ENCODE measurements around the gene SMU1. TPM values are rescaled to one million over a fixed set of nuclear protein-coding genes. Genes with fewer than 3 reads are reported as not detected.

SMU1 gene
- 10 to 100 TPM; 27.5 to 30.0 (median 29.4) TPM for polyA plus RNA-seq (ENCODE audit: insufficient read length in 3 of 3)

DNA sequence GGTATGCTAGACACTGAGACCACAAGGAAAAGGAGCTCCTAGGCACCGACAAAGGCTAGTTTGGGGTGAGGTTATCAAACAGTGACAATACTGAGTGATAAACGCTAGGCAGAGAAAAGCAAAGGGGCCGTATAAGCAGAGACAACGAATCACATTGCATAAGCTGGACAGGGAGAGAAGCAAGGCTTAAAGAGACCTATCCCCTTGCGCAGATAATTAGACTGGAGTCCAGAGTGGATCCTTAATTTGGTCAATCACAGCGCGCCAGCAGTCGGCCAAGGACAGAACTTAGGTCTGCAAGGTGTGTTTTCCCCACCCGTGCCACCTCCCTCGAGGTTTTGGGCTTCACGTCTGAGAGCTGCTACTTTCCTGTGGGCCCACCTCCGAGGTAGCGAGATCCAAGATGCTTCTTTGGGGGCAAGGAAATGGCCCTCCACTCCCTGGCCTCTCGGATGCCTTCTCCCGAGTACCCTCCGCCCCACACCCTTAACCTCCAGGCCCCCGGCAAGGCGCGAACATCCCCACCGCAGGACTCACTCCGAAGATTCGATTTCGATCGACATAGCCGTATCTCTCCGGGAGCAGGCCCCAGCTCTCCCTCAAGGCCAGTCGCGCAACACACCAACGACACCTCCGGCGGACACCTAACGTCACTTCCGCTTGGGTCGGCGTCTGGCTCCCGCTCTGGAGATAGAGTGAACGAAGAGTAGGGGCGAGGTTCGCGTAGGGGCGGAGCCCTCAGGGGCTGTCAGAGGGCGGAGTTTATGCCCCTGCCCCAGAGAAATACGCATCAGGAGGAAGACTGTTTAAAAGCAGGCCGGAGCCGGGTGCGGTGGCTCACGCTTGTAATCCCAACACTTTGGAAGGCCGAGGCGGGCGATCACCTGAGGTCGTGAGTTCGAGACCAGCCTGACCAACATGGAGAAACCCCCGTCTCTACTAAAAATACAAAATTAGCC is at the start of gene SMU1:
SMU1 (minus strand) TSS at position 629 of the 959 bp plus-strand sequence; CDS start at position 563, 66 bp downstream.
- DNase-seq (ENCODE audit: low read depth in 3 of 3, low spot score in 2 of 3) = peak; percentile 93 to 98 (median 96)

DNA sequence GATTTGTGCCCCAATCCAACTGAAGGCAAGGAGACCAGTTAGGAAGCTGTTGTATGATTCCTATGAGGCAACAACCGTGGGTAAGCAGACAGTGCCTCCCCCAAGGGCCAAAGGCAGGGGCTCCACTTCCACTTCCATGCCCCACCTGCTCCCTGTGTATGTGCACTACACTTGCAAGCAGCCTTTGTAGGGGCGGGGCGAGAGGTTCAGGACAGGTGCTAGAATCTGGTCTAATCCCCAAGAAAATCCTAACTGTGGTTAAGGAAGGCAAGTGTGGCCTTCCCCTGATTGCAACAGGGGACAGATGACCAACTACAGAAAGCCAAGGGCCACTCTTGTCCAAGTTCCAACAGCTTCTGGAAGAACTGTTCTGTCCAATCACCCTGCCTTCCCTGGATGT is 49.0 kb upstream of the SMU1 start:
- DNase-seq (ENCODE audit: low read depth in 3 of 3, low spot score in 2 of 3) = no peak

DNA sequence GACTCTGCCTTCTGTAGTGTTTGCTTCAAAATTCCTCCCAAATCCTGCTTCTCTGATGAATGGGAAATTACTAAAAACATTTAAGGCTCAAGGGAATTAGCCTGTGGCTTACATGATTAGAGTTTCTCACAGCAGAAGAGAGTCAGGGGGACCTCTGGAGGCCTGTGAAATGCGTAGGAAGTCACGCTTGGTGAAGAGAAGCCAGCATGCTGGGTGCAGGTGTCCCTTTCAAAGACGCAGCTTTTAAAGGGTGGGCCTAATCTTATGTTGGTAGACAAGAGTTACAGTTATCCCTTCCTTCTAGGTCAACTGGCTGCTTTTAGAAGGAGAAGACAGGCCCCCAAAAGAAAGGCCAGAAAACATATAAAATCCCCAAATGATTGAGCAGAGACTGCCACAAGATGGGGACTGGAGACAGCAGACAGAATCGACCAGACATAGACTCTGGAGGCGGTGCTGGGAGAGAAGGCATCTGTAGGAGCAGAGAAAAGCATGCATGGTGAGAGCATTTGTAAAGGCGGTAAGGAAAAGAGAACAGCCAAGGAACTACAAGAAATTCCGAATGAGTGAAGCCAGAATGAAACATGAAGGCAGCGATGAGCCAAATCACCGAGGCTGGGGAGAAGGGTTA is 48.4 kb upstream of the SMU1 start:
- DNase-seq (ENCODE audit: low read depth in 3 of 3, low spot score in 2 of 3) = no peak

DNA sequence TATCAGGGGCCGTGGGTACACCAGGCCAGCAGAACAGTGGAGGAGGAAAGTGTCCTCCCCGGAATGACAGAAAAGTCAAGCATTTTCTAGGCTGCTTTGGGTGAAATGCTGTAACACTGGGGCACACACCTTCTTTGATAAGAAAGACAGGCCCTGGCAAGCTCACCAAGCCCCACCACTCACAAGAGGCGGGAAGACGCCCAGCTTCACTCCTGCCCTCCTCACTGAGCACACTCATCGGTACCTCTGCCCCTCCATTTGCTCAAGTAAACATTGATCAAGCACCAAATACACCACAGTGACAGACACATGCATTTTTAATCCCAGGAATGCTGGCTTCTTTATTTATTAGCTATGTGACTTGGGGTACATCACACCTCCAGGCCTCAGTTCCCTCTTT is 47.6 kb upstream of the SMU1 start:
- DNase-seq (ENCODE audit: low read depth in 3 of 3, low spot score in 2 of 3) = no peak

DNA sequence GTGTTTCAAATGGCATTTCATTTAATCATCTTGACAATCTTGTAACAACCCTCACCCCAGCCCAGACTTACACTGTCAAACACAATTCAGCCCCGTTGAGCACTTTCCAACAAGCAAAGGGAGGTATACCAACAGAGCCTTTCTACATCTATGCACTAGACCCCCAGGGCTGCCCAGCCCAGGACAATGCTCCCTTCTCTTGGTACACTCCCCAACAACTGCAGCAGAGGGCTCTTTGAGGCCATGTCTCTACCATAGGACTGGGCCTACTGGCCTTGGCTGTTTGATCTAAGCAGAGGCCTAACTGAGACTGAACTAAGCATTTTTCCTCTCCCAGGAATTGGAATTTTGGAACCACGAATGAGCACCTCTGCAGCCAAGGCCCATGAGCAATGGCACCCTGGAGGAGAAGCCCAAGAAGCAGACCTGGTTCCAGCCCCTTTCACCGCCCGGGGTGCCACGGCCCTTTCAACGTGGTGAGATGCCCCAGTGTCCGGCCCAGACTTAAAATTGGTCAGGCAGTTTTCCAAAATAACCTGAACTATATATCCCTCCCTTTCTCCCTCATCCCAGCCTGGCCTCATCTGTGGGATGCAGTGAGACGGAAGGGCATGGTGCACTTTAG is 47.0 kb upstream of the SMU1 start:
- no peak for DNase-seq (ENCODE audit: low read depth in 3 of 3, low spot score in 2 of 3)

DNA sequence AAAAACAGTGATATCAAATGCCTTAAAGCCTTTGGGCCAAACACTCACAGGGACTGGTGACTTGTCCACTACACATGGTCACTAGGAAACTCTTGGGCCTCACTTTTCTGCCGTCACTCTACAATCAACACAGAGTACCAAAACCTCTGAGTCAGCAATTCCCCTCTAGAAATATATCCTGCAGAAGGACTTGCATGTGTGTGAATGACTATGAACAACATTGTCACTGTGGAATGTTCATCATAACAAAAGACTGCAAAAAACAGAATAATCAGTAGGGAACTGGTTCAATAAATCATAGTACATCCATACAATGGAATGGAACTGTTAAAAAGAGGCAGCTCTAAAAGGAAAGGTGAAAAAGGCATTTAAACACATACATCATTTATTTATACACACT is 44.1 kb upstream of the SMU1 start:
- no peak for DNase-seq (ENCODE audit: low read depth in 3 of 3, low spot score in 2 of 3)

DNA sequence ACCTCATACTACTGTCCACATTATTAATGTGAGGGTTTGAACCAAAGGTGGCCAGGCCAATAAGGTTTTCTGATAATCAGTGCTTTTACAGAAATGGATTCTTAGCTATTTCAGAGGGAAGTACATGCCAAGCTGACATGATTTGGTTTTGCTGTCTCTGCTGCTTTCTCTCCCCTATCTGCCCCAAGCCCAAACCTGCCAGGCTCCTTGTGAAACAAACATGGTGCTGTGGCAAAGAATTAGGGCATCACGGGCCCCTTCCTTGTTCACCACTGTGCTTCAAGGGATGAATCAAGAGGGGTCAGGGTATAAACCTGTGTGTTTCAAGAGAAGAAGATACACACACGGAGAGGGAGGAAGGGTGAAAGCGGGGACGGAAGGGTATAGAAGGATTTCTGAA is 41.3 kb upstream of the SMU1 start:
- no peak for DNase-seq (ENCODE audit: low read depth in 3 of 3, low spot score in 2 of 3)

DNA sequence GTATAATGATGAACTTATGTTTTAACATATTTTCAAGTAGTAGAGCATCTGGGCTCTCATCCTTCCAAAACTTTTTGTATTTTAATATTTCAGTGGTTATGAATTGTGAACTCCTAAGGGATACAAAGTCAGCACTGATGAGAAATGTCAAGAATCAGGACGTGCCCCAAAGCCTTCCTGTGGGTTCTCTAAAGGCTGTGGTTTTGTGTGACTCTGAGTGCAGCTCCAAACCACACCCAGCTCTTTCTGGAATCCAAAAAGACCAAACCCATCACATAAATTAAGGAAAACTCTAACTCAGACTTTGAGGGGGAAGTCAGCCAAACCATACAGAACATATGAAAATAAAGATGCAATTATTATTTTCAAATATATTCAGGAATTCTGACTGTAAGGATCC is 40.8 kb upstream of the SMU1 start:
- DNase-seq (ENCODE audit: low read depth in 3 of 3, low spot score in 2 of 3) = no peak

DNA sequence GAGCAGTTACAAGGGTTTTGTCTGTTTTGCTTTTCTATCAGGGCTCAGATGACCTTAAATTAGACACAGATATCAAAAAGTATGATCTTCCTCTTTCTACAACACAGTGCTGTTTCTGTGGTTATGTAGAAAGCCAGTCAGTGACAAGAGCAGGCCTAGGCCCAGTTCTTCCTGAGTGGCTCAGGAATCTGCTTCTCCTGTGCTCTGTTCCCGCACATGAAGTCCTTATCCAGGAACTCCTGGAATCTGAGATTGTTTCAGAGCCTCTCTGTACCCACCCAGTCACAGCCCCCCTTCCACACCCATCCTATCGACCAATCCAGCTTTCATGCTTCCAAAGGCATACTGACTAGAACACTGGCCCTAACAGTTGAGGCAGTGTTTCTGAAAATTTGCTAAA is 40.4 kb upstream of the SMU1 start:
- DNase-seq (ENCODE audit: low read depth in 3 of 3, low spot score in 2 of 3) = no peak

DNA sequence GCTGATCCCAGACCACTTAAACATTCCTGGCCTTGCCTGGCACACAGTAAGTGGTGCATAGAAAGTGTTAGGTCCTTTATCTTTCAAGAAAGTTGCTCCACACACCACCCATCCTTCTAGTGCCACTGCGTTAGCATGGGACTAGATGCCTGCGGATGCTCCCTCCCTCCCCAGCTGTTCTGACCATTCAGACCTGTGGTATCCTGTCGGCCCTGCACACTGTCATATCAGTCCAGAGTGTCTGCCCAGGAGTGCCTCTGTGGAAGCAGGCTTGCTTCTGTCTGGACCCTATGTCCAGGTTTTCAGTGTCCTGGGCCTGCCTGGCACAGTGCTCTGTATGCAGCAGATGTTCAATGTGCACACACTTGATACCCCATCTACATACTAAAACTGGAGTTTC is 38.3 kb upstream of the SMU1 start:
- no peak for DNase-seq (ENCODE audit: low read depth in 3 of 3, low spot score in 2 of 3)

DNA sequence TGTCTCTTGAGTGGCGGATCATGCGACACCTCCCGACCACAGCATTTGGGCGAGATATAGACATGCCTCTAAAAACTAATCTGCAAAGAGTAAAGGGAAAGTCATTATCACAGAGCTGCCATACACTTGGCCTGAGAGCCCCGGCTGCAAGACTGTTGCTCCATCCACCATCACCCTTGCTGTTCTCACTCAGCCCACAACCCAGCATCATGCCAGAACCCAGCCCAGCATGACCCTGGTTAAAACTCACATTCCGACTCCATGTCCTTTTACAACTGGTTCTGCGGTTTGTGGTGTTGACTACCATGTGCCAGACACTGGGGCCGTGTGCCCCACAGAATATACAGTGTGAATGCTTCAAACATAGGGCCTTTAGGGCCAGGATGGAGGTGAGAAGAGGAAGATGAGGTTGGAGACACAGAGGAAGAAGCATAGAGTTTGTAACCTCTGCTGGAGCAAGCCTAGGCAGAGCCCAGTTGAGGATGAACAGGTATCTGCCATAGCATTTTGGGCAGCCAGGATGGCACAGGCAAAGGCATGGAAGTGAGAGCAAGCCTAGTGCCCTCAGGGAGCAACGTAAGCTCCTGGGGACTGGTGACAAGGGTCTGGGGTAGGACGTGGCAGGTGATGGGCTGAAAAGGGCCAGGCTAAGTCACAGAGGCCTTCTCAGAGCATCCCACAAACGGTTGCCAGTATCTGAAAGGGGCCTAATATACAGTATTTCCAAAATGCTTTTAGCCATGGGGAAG is 37.5 kb upstream of the SMU1 start:
- no peak for DNase-seq (ENCODE audit: low read depth in 3 of 3, low spot score in 2 of 3)

DNA sequence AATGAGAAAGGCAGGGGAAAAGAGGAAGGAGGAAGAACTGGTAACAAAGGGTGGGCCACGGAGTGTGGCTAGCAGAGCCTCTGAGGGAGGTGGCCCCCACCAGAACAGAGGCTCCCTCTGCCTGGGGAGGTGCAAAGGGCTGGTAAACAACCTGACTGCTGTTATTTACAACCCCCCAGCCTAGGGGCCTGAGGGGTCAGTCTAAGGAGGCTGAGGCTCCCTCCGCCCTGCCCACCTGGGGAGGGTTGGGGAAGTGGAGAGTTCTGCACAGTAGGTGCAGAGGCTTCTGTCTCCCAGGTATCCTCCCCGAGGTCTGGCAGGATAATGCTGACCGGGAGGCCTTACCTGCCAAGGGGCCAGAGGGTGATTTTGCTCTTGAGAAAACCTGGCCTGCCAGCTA is 35.6 kb upstream of the SMU1 start:
- DNase-seq (ENCODE audit: low read depth in 3 of 3, low spot score in 2 of 3) = no peak

DNA sequence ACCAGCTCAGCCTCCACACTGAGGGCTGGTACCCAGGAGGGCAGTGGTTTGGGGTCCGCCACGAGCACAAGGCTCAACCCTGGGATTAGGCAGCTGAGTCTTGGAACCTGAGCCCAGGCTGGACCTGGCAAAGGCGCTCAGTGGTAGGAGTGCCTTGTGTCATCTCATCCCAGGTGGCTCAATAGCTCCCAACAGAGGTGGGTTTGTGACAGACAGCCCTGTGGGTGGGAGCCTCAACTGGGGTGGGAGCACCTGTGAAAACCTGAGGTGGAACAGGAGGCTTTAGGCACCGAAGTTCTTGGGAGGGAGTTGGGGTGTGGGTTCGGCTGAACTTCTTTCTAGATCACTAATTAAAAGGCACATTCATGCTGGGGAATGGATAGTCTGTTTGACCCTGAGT is 35.2 kb upstream of the SMU1 start:
- DNase-seq (ENCODE audit: low read depth in 3 of 3, low spot score in 2 of 3) = no peak

DNA sequence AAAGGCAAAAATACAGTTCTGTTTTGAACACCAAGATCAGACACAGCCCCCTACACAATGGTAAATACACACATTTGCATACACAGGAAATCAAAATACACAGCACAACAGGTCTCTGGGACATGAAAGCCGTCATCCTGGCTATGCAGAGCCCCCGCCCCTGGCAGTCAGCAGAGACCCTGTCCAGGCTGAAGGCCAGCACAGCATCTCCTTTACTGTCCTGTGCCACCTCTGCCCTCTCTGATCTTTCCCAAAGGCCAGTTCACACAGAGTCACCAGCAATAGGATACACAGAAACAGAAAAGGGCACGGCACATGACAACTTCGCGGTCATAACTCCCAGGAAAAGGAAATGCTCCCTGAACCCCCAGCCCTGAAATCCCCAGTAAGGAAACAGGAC is 34.2 kb upstream of the SMU1 start:
- no peak for DNase-seq (ENCODE audit: low read depth in 3 of 3, low spot score in 2 of 3)

DNA sequence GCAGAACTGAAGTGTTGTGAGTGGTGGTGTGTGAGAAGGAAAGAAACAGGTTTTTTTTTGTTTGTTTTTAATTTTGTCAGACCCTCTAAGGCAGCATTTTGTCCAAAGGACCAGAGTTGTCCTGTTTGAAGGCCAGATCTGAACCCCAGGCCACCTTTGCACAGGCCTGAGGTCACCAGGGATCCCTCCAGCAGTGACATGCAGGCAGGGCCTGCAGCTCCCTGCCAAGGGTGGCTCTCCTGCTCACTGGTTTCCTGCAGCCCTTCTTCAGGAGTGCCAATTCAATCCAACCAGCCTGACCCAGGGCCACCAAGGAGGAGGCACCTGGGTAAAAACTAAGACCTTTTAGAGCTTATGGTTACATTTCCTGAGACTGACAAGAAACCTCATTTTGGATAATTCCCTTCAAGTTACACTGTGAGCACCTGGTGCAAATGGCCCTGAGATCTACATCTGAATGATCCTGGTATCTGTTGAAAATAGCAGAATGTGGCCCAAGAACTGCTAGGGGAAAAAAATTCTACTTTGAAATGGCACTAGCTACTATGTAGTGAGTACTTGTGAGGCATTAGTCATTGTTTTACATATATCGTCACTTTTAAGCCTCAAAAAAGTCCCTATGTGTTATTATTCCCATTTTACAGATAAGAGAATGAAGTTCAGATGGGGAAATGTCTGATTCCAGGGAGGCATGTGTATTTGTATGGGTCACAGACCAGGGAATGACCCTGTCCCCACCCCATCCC is 33.5 kb upstream of the SMU1 start:
- no peak for DNase-seq (ENCODE audit: low read depth in 3 of 3, low spot score in 2 of 3)

DNA sequence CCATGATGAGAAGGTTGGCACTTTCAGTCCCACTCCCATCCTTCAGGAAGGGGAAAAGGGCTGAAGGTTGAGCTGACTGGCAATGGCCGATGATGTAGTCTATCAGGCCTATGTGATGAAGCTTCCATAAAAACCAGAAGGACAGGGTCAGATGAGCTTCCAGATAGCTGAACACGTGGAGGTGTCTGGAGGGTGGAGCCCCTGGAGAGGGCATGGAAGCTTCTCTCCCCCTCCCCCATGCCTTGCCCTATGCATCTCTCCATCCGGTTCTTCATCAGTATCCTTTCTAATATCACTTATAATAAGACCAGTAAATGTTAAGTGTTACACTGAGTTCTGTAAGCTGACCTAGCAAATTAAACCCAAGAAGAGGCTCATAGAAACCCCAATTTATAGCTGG is 32.6 kb upstream of the SMU1 start:
- no peak for DNase-seq (ENCODE audit: low read depth in 3 of 3, low spot score in 2 of 3)

DNA sequence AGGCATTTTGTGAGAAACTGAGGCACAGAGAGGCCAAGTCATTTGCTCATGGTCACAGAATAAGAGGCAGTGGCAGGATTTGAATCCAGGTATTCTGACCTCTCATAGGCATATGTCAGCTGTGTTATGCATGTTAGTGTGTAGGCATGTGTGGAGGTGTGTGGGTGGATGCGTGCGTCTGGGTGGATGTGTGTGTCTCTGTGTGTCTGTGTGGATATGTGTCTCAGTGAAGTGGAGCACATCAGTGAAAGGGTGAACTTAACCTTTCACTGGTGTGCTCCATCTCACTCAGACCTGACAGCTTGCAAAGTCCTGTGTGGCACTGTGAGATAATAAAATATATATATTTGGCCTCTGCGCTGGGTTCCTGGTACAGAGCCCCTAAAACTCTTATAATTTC is 32.0 kb upstream of the SMU1 start:
- DNase-seq (ENCODE audit: low read depth in 3 of 3, low spot score in 2 of 3) = no peak

DNA sequence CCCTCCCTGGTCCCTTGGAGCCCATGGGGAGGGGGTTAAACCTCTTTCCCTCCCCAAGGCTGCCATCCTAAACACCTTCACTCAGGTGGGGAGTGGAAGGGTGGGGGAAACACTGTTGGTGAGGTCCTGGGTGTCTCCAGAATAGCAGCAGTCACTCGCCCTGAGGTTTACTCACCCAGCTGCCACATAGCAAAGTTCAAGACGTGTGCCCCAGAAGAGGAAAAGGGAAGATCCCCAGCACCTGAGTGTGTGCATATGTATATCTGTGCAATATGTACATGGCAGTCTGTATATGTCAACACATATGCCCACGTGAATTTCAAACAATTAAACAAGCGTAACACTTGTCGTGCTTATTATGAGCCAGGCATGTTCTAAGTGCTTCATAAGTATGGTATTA is 31.3 kb upstream of the SMU1 start:
- no peak for DNase-seq (ENCODE audit: low read depth in 3 of 3, low spot score in 2 of 3)

DNA sequence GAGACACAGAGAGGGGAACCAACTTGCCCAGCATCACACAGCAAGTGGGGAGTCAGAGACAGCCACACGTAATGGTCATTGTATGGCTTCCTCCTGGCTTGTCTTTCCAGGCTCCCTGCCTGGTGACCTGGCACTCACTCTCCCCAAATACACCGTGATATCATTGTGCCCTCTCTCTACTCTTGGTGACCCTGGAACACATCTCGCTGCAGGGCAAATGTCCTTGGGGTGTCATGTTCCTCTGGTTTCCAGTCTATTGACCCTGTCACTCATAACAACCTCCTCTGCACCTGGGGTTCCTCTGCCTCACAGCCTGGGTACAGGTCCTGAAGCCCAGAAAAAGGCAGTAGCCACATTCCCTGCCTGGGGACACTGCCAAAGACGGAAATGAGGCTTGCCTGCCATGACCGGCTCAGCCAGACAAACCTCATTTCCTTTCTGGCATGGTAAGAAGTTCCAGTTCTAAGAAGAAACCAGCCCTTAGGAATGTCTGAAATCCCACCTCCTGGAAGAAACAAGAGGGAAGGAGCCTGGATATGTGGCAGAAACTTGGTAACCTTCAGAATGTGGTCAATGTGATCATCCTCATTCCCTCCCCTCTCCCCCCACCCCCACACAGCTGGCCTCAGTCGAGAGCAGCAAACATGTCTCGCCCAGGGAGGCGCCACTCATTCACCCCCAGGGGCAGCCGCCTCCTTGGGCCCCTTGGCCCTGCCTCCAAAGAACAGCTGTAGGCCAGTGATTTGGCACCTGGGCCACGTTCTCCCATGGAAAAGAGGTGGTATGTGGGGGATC is 30.6 kb upstream of the SMU1 start:
- no peak for DNase-seq (ENCODE audit: low read depth in 3 of 3, low spot score in 2 of 3)
